Testis (tissue), 3 donors: ENCODE data around the gene CTSD. TPM values are rescaled to one million over a fixed set of nuclear protein-coding genes. Genes with fewer than 3 reads are reported as not detected.

ENCODE experiments used
- DNase-seq: peaks from one replicate; pipeline ENCODE4 v3.0.0-alpha.2; 2019
- H3K27ac ChIP-seq, 2 donors: fragments of 200-600 bp; sonication (generic); one replicate each; pipeline ENCODE4 v1.5.1; 2019
- H3K27me3 ChIP-seq: fragments of 200-600 bp; sonication (generic); one replicate; pipeline ENCODE4 v1.5.1; 2019
- H3K36me3 ChIP-seq: fragments of 200-600 bp; sonication (generic); one replicate; pipeline ENCODE4 v1.5.1; 2017; ENCODE audit warnings: low read depth; ENCODE audit errors: missing control alignments
- H3K4me1 ChIP-seq: fragments of 200-600 bp; sonication (generic); one replicate; pipeline ENCODE4 v1.5.1; 2019
- H3K4me3 ChIP-seq, 2 donors: fragments of 200-600 bp; sonication (generic); one replicate each; pipeline ENCODE4 v1.5.1; 2017 to 2019
- H3K9me3 ChIP-seq: fragments of 200-600 bp; sonication (generic); one replicate; pipeline ENCODE4 v1.5.1; 2017
- CTCF ChIP-seq, 3 experiments: fragments of 450-650 bp in 2 of 3; fragments of 200-600 bp in 1 of 3; sonication (generic) in 1 of 3; IDR thresholded peaks; one replicate each; pipeline ENCODE4 v1.5.1; 2016 to 2019; ENCODE audit warnings: antibody characterized with exemption in 3 of 3, mild to moderate bottlenecking in 2 of 3, moderate library complexity in 1 of 3
- POLR2A ChIP-seq: fragments of 450-650 bp; IDR thresholded peaks from one replicate; pipeline ENCODE4 v1.6.1; 2017; ENCODE audit warnings: antibody characterized with exemption, mild to moderate bottlenecking, moderate library complexity
- WGBS, 2 donors: methylation state at CpG; one replicate each; pipeline ENCODE4 v1.1.5; 2018; 5-methylcytosine and 5-hydroxymethylcytosine counted together
- intact Hi-C: fragments of 100-400 bp; cut with DNase I; formaldehyde crosslinking; loops from one replicate; pipeline ENCODE4 v1.15.1; 2023; ENCODE audit warnings: low total_unique reads
- polyA plus RNA-seq: library from polyadenylated mRNA; stranded (reverse); fragments of 350-450 nt; fragmentation: Illumina TruSeq; extraction: RNeasy Lipid Tissue Mini Kit (QIAGEN cat#74804); gene quantifications from one replicate; pipeline ENCODE4 v1.2.3, GENCODE V29; 2014; ENCODE audit warnings: low read depth, low replicate concordance; ENCODE audit not compliant: insufficient read depth
- total RNA-seq, 2 donors: library from RNA; depleted of rRNA; stranded (reverse); fragments of >200 nt; gene quantifications; one replicate each; pipeline ENCODE4 v1.2.3, GENCODE V29; 2016

The CTSD gene
- total and polyA plus RNA-seq, 3 donors from 2014 or later = 486 to 897 (median 522) TPM

GRCh38 chr11:1785749-1786413, 22.2 kb upstream of the CTSD start:
- TF ChIP-seq CTCF (IDR thresholded peaks at IDR 0.05) (no peak), POLR2A (no peak)
- intact Hi-C loops = no loop called here
- Histone ChIP-seq H3K36me3 (no peaks in the 10 kb centered on the region), H3K27me3 (no peaks in the 10 kb centered on the region), H3K9me3 (no peaks in the 10 kb centered on the region), H3K4me3 (no peak overlapping the region), H3K4me1 (no peaks in the 10 kb centered on the region), H3K27ac (no peak overlapping the region)
- no peak for DNase-seq
- 87 to 94% methylated on average over 19 to 21 of the region's 21 CpGs for WGBS, 2 donors

- no peaks in the 10 kb centered on the region for H3K4me1 ChIP-seq
- no peaks in the 10 kb centered on the region for H3K36me3 ChIP-seq
- no peak overlapping the region for H3K4me3 ChIP-seq
- TF ChIP-seq POLR2A (no peak), CTCF (IDR thresholded peaks at IDR 0.05) (no peak)
- H3K27ac ChIP-seq = no peak overlapping the region
- no peaks in the 10 kb centered on the region for H3K27me3 ChIP-seq
- DNase-seq = no peak
- H3K9me3 ChIP-seq = no peaks in the 10 kb centered on the region
- 81 to 89% methylated on average over 23 of the region's 23 CpGs for WGBS, 2 donors
- intact Hi-C loops = no loop called here
These were observed 21.3 kb upstream of the CTSD start for GRCh38 chr11:1784761-1785650.

- H3K36me3 ChIP-seq = no peaks in the 10 kb centered on the region
These were observed 20.2 kb upstream of the CTSD start for GRCh38 chr11:1783725-1784529.

GRCh38 chr11:1782831-1783724, 19.4 kb upstream of the CTSD start:
- H3K4me3 ChIP-seq = no peak overlapping the region
- DNase-seq = no peak
- 78 to 80% methylated on average over 20 of the region's 20 CpGs for WGBS, 2 donors
- TF ChIP-seq POLR2A = no peak
- no peak for TF ChIP-seq CTCF (IDR thresholded peaks at IDR 0.05)
- H3K4me1 ChIP-seq = no peaks in the 10 kb centered on the region
- H3K9me3 ChIP-seq = no peaks in the 10 kb centered on the region
- H3K36me3 ChIP-seq = no peaks in the 10 kb centered on the region
- no peaks in the 10 kb centered on the region for H3K27me3 ChIP-seq
- H3K27ac ChIP-seq = no peak overlapping the region
- intact Hi-C loops = no loop called here

More at GRCh38 chr11:1783725-1784529, 20.2 kb upstream of the CTSD start:
- Histone ChIP-seq H3K27ac (no peak overlapping the region), H3K4me1 (no peaks in the 10 kb centered on the region), H3K9me3 (no peaks in the 10 kb centered on the region), H3K27me3 (no peaks in the 10 kb centered on the region), H3K4me3 (no peak overlapping the region)
- no peak for DNase-seq
- no peak for TF ChIP-seq POLR2A
- WGBS, 2 donors = 82% methylated on average over 20 to 24 of the region's 24 CpGs
- intact Hi-C loops = no loop called here
